ENCODE measurements around the gene ADAM17. TPM values are rescaled to one million over a fixed set of nuclear protein-coding genes. Genes with fewer than 3 reads are reported as not detected.

ADAM17 gene
- total RNA-seq (10 to 100 TPM; 27.4 to 54.0 (median 44.4) TPM), polyA plus RNA-seq (10 to 100 TPM in 1 of 3 donors, 1 to 10 TPM in 2; 9.4 to 10.6 (median 9.4) TPM)
- long read RNA-seq, donor 1, full-length matches to known transcripts, result 6 of 6 reads
- long read RNA-seq, donor 1, partial matches to known transcripts, result 0 of 6 reads
- long read RNA-seq, donor 1, other reads (novel, unspliced or antisense), result 0 of 6 reads
- long read RNA-seq, donor 2, full-length matches to known transcripts, result 2 of 2 reads
- long read RNA-seq, donor 2, partial matches to known transcripts, result 0 of 2 reads
- long read RNA-seq, donor 2, other reads (novel, unspliced or antisense), result 0 of 2 reads

DNA sequence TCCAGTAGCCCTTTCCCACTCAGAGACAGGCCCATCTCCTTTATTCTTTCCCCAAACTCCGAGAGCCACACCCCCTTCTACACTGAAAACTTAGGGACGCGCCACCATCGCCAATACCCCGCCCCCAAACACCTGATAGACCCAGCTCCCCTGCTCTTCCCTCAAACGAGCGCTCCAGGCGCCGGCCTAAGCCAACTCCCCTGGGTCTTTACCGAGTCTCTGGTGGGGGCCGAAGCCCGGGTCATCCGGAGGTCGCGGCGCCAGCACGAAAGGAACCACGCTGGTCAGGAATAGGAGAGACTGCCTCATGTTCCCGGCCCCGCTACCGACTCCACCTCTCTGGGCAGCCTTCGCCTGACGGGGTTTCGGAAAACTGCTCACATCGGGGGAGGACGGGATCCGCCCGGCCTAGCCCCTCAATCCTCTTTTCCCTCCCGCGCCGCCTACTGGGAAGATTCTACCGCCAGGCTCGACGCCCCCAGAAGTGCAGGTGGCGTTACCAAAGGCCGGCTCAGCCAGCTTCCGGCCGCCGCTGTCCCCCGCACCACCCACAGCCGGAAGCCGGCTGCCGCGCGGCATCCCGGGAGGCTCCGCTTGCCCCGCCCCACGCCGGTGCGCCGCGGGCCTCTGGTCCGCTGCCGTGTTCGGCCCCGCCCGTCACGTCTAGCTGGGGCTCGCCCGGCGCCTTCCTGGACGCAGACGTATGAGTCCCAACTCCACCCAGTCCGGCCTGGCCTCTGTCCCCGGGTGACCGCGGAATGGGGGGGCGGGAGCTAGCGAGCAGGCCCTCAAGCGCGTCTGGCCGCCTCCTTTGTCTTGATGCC lies at the start of gene ADAM17:
Gene ADAM17, minus strand, starts transcription at position 534 of the 824 bp plus-strand sequence. Its CDS starts 225 bp downstream, at position 309.
- Histone ChIP-seq H3K36me3 (no peaks in the 10 kb centered on the region), H3K4me1 (peaks cover 35 to 67% (median 58%) of the 10 kb centered on the region in 6 donors), H3K27ac (peak within 1 kb of the TSS; percentile 87 to 99 (median 98)), H3K4me3 (peak within 1 kb of the TSS; percentile 75 to 90 (median 84)), H3K9me3 (no peaks in the 10 kb centered on the region), H3K27me3 (replicated peaks in 1 of 7) (no peaks in the 10 kb centered on the region)
- peak; percentile 98 to 99 (median 98) for TF ChIP-seq POLR2AphosphoS5 (IDR thresholded peaks at IDR 0.05)
- TF ChIP-seq, protein P1, sequence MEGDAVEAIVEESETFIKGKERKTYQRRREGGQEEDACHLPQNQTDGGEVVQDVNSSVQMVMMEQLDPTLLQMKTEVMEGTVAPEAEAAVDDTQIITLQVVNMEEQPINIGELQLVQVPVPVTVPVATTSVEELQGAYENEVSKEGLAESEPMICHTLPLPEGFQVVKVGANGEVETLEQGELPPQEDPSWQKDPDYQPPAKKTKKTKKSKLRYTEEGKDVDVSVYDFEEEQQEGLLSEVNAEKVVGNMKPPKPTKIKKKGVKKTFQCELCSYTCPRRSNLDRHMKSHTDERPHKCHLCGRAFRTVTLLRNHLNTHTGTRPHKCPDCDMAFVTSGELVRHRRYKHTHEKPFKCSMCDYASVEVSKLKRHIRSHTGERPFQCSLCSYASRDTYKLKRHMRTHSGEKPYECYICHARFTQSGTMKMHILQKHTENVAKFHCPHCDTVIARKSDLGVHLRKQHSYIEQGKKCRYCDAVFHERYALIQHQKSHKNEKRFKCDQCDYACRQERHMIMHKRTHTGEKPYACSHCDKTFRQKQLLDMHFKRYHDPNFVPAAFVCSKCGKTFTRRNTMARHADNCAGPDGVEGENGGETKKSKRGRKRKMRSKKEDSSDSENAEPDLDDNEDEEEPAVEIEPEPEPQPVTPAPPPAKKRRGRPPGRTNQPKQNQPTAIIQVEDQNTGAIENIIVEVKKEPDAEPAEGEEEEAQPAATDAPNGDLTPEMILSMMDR (IDR thresholded peaks at IDR 0.05 in 8 of 11, conservative IDR thresholded peaks at IDR 0.05 in 3 of 11), result peak; percentile 9 to 83 (median 63)
- peak; percentile 86 to 93 (median 89) for TF ChIP-seq POLR2A (IDR thresholded peaks at IDR 0.05)
- peak; percentile 100 for DNase-seq
- WGBS, 5 donors, result 0 to 1% (median 1%) methylated on average over 29 to 73 of the region's 73 CpGs
- intact Hi-C loops (cut with DNase I; ENCODE audit: low total_unique reads), result no loop called here

DNA sequence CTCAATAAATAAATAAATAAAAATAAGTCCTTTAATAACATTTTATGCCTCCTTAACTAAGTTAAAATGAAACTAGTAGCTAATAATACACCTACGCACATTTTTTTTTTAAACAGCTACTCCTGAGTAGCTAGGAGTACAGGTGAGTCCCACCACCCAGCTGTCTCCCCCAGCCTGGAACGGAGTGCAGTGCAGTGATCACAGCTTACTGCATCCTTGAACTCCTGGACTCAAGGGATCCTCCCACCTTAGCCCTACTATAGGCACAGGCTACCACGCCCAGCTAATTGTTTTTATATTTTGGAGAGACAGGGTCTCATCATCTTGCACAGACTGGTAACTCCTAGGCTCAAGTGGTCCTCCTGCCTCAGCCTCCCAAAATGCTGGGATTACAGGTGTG lies 46.8 kb upstream of the ADAM17 start:
- no peak for TF ChIP-seq POLR2AphosphoS5 (IDR thresholded peaks at IDR 0.05)
- TF ChIP-seq, protein P1 (IDR thresholded peaks at IDR 0.05 in 8 of 11, conservative IDR thresholded peaks at IDR 0.05 in 3 of 11), result no peak
- TF ChIP-seq POLR2A (IDR thresholded peaks at IDR 0.05), result no peak
- 89 to 97% (median 96%) methylated on average over 3 of the region's 3 CpGs for WGBS, 5 donors
- intact Hi-C loops (cut with DNase I; ENCODE audit: low total_unique reads), result no loop called here
- H3K27me3 ChIP-seq (replicated peaks in 1 of 7), result no peaks in the 10 kb centered on the region
- H3K9me3 ChIP-seq, result peaks cover 9 to 28% (median 20%) of the 10 kb centered on the region in 8 donors
- no peak overlapping the region for H3K4me3 ChIP-seq
- H3K36me3 ChIP-seq, result peaks cover 0 to 42% (median 22%) of the 10 kb centered on the region in 6 donors
- no peak for DNase-seq
- no peak overlapping the region for H3K27ac ChIP-seq
- H3K4me1 ChIP-seq, result peaks cover 1 to 28% (median 10%) of the 10 kb centered on the region in 6 donors

DNA sequence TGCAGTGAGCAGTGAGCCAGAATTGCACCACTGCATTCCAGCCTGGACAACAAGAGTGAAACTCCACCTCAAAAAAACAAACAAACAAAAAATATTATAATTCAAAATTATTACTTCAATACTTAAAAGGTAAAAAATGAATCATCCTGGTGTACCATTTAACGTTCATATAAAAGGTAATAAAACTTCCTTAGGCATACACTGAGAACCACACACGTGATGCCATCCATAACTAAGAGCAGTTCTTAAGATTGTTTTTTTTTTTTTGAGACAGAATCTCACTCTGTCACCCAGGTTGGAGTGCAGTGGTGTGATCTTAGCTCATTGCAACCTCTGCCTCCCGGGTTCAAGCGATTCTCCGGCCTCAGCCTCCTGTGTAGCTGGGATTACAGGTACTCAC lies 45.8 kb upstream of the ADAM17 start:
- no peak for DNase-seq
- TF ChIP-seq, protein P1 (IDR thresholded peaks at IDR 0.05 in 8 of 11, conservative IDR thresholded peaks at IDR 0.05 in 3 of 11), result no peak
- no peak for TF ChIP-seq POLR2A (IDR thresholded peaks at IDR 0.05)
- no peak for TF ChIP-seq POLR2AphosphoS5 (IDR thresholded peaks at IDR 0.05)
- WGBS, 5 donors, result 94 to 98% (median 96%) methylated on average over 5 of the region's 5 CpGs
- H3K4me1 ChIP-seq, result peaks cover 0 to 28% (median 11%) of the 10 kb centered on the region in 6 donors
- peaks cover 0 to 42% (median 22%) of the 10 kb centered on the region in 6 donors for H3K36me3 ChIP-seq
- peaks cover 9 to 28% (median 20%) of the 10 kb centered on the region in 8 donors for H3K9me3 ChIP-seq
- H3K4me3 ChIP-seq, result no peak overlapping the region
- no peaks in the 10 kb centered on the region for H3K27me3 ChIP-seq (replicated peaks in 1 of 7)
- no peak overlapping the region for H3K27ac ChIP-seq
- intact Hi-C loops (cut with DNase I; ENCODE audit: low total_unique reads), result no loop called here

All from spleen (tissue), 13 donors.